ENCODE data around the gene MICALL1. TPM values are rescaled to one million over a fixed set of nuclear protein-coding genes. Genes with fewer than 3 reads are reported as not detected.

MICALL1 gene
- polyA plus RNA-seq, 1 donor = 50.2 TPM

GRCh38 chr22:37904572-37905533 lies 1.2 kb upstream of the MICALL1 start:
- peak; percentile 23 for DNase-seq

DNA sequence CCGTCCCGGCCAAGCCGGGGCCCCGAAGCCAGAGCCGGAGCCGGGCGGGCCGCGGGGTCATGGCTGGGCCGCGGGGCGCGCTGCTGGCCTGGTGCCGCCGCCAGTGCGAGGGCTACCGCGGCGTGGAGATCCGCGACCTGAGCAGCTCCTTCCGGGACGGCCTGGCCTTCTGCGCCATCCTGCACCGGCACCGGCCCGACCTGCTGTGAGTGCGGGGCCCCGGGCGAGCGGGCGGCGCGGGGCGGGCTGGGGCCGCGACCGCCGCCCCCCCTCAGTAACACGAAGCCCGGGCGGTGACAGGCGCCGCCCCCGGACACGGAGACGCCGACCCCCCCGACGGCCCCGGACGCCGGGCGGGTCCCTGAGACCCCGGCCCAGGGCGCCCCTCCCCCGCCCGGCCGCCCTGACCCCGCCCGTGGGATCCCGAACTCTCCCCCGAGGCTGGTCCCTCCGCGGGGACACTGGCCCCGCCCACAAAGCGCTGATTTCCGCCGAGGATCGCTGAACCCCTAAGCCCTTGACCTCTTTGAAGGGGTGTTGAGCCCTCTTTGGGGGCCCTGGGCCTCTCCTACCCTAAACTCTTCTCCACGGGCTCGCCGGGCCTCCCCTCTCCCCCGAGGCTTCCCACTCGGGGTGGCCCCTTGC lies 389 bp downstream of the MICALL1 start:
- DNase-seq = no peak

GRCh38 chr22:37907036-37907954 lies 1.2 kb downstream of the MICALL1 start:
- no peak for DNase-seq

- no peak for DNase-seq
Measured at GRCh38 chr22:37909766-37910165, 3.7 kb downstream of the MICALL1 start.

- no peak for DNase-seq
Measured at GRCh38 chr22:37910890-37911672, 5.0 kb downstream of the MICALL1 start.

- no peak for DNase-seq
Measured at GRCh38 chr22:37911697-37912096, 5.6 kb downstream of the MICALL1 start.

- DNase-seq = no peak
Measured at GRCh38 chr22:37912171-37912570, 6.1 kb downstream of the MICALL1 start.

DNA sequence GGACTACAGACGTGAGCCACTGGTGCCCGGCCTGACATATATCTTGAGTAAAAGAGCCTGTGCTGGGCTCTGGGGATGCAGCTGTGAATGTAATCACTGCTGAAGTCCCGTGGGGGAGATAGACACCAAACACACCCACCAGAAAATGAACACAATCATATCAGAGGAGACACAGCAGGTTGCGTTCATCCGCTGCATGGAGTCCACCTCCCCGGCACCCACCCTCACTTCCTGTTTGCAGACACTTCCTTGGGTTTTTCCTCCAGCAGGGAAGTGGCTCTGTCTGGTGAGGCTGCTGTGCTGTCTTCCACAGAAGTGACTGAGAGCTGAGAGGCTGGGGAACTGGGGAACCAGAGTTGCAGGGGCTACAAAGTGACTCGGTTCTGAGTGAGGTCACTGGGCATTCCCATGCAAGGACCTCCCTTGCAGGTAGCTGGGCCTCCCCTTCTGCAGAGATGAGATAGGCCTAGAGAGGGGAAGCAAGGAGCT lies 7.2 kb downstream of the MICALL1 start:
- no peak for DNase-seq

GRCh38 chr22:37916311-37916710 lies 10.2 kb downstream of the MICALL1 start:
- no peak for DNase-seq

- no peak for DNase-seq
Measured at GRCh38 chr22:37917874-37918548, 11.9 kb downstream of the MICALL1 start.

DNA sequence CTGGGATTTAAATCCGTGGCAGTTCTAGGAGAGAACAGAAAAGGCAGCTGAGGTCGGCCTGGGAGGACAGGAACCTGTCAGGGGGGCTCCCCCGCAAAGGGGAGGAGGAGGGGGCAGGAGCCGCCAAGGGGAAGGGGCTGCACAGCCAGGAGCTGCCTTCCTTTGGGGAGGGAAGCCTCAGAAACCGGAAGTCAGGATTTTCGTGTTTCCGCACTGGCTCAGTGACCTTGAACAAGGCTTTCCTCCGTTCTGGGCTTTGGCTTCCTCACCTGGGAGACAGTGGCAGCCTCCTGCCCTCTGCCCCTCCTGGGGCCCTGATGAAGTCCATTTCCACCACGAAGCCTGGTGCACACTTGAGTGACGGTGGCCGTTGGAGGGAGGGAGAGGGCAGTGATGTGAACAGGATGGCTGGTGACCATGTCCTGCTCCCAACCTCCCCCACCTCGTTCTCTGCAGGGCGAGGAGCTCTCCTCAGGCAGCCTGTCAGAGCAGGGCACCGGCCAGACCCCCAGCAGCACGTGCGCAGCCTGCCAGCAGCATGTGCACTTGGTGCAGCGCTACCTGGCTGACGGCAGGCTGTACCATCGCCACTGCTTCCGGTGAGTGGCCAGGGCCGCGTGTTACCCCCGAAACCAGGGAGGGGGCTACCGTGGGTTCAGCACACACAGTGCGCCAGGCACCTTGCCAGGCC lies 12.6 kb downstream of the MICALL1 start:
- no peak for DNase-seq

GRCh38 chr22:37920126-37920525 lies 14.0 kb downstream of the MICALL1 start:
- no peak for DNase-seq

DNA sequence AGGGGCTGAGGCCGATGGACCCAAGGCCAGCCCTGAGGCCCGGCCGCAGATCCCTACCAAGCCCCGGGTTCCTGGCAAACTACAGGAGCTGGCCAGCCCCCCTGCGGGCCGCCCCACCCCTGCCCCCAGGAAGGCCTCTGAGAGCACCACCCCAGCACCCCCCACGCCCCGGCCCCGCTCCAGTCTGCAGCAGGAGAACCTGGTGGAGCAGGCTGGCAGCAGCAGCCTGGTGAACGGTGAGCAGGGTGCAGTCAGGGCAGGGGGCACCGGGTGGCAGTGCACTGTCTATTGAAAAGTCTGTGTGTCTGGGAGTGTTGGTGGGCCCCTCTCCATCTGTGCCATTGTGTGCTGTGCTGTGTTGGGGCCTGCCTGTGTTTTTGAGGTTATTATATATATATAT lies 16.1 kb downstream of the MICALL1 start:
- DNase-seq = no peak

- DNase-seq = no peak
Measured at GRCh38 chr22:37923927-37924326, 17.8 kb downstream of the MICALL1 start.

- DNase-seq = no peak
Measured at GRCh38 chr22:37924386-37925065, 18.4 kb downstream of the MICALL1 start.

DNA sequence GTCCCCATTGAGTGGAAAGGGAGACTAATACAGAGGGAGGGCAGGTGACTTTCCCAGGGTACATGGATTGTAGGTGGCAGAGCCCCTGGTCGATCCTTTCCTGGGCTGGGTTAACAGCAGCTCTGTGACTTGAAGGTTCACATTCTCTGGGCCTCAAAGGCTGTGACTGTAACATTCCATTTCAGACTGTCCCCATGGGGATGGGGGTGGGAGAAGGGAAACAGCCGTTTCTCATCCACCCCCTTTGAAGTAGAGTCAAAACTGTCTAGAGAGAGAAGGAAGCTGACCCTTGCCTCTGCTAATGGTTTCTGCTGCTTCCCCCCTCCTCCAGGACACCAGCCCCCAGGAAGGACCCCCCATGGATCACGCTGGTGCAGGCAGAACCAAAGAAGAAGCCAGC lies 19.2 kb downstream of the MICALL1 start:
- DNase-seq = no peak

DNA sequence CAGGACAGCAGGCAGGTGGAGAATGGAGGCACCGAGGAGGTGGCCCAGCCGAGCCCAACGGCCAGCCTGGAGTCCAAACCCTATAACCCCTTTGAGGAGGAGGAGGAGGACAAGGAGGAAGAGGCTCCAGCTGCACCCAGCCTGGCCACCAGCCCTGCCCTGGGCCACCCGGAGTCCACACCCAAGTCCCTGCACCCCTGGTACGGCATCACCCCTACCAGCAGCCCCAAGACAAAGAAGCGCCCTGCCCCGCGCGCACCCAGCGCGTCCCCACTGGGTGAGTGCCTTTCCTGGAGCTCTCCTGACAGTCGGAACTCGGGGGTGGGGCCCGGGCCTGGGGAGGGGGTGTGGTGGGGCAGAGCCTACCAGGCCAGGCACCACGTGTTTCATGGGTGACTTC lies 19.7 kb downstream of the MICALL1 start:
- DNase-seq = no peak

GRCh38 chr22:37926358-37926757 lies 20.3 kb downstream of the MICALL1 start:
- no peak for DNase-seq

- DNase-seq = no peak
Measured at GRCh38 chr22:37926771-37927636, 20.9 kb downstream of the MICALL1 start.
